Activated CD4-positive, CD25-positive, alpha-beta regulatory T cell treated with anti-CD3 and anti-CD28 coated beads, Interleukin-2, amount 50 U/mL, for 16 hours (primary cell): ENCODE results near the gene GPS2.
"Not testable (repeated sequence)": the region's sequence is repeated elsewhere in the genome, so short reads cannot be mapped to it uniquely, and the experiment has no call there.

Experiments used
- DNase-seq: peaks from one replicate; pipeline ENCODE4 v3.0.0-alpha.2; 2020; ENCODE audit warnings: low read depth, low spot score

GPS2 gene

GRCh38 chr17:7336240-7337175 lies 21.3 kb upstream of the GPS2 start, which contains the start of gene ACAP1:
Gene ACAP1, plus strand, starts transcription at chr17:7336529. Its CDS starts 206 bp downstream, at chr17:7336735.
- DNase-seq: peak; percentile 69

GRCh38 chr17:7335765-7336164 lies 20.6 kb upstream of the GPS2 start:
- DNase-seq: not testable (repeated sequence)

GRCh38 chr17:7334938-7335538 lies 19.9 kb upstream of the GPS2 start:
- no peak for DNase-seq

- DNase-seq: not testable (repeated sequence)
Observed at GRCh38 chr17:7332600-7333069, 17.5 kb upstream of the GPS2 start.

GRCh38 chr17:7332111-7332510 lies 17.0 kb upstream of the GPS2 start:
- DNase-seq: no peak

GRCh38 chr17:7330638-7331015 lies 15.5 kb upstream of the GPS2 start:
- DNase-seq: no peak

- DNase-seq: peak; percentile 57
Observed at GRCh38 chr17:7329997-7330637, 15.0 kb upstream of the GPS2 start.

- DNase-seq: peak; percentile 92
Observed at GRCh38 chr17:7329374-7329996, 14.3 kb upstream of the GPS2 start.

- no peak for DNase-seq
Observed at GRCh38 chr17:7328840-7329373, 13.7 kb upstream of the GPS2 start, which contains the start of gene NEURL4. Gene NEURL4, minus strand, starts transcription at chr17:7329335. Its CDS starts 23 bp downstream, at chr17:7329312.

GRCh38 chr17:7328009-7328408 lies 12.8 kb upstream of the GPS2 start:
- DNase-seq: no peak

- no peak for DNase-seq
Observed at GRCh38 chr17:7327501-7327900, 12.3 kb upstream of the GPS2 start.

GRCh38 chr17:7327056-7327455 lies 11.9 kb upstream of the GPS2 start:
- DNase-seq: no peak

- no peak for DNase-seq
Observed at GRCh38 chr17:7326186-7326585, 11.0 kb upstream of the GPS2 start.

GRCh38 chr17:7325031-7325528 lies 9.9 kb upstream of the GPS2 start:
- DNase-seq: no peak

- DNase-seq: no peak
Observed at GRCh38 chr17:7324438-7324779, 9.2 kb upstream of the GPS2 start.

- peak; percentile 28 for DNase-seq
Observed at GRCh38 chr17:7323731-7324437, 8.7 kb upstream of the GPS2 start.

- no peak for DNase-seq
Observed at GRCh38 chr17:7322520-7323194, 7.5 kb upstream of the GPS2 start.

GRCh38 chr17:7321466-7321865 lies 6.3 kb upstream of the GPS2 start:
- DNase-seq: no peak

- no peak for DNase-seq
Observed at GRCh38 chr17:7318121-7318860, 3.1 kb upstream of the GPS2 start.
